ENCODE data around the gene SEMA6B.
"Not testable (repeated sequence)": the region's sequence is repeated elsewhere in the genome, so short reads cannot be mapped to it uniquely, and the experiment has no call there.

SEMA6B gene, protein sequence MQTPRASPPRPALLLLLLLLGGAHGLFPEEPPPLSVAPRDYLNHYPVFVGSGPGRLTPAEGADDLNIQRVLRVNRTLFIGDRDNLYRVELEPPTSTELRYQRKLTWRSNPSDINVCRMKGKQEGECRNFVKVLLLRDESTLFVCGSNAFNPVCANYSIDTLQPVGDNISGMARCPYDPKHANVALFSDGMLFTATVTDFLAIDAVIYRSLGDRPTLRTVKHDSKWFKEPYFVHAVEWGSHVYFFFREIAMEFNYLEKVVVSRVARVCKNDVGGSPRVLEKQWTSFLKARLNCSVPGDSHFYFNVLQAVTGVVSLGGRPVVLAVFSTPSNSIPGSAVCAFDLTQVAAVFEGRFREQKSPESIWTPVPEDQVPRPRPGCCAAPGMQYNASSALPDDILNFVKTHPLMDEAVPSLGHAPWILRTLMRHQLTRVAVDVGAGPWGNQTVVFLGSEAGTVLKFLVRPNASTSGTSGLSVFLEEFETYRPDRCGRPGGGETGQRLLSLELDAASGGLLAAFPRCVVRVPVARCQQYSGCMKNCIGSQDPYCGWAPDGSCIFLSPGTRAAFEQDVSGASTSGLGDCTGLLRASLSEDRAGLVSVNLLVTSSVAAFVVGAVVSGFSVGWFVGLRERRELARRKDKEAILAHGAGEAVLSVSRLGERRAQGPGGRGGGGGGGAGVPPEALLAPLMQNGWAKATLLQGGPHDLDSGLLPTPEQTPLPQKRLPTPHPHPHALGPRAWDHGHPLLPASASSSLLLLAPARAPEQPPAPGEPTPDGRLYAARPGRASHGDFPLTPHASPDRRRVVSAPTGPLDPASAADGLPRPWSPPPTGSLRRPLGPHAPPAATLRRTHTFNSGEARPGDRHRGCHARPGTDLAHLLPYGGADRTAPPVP

DNA sequence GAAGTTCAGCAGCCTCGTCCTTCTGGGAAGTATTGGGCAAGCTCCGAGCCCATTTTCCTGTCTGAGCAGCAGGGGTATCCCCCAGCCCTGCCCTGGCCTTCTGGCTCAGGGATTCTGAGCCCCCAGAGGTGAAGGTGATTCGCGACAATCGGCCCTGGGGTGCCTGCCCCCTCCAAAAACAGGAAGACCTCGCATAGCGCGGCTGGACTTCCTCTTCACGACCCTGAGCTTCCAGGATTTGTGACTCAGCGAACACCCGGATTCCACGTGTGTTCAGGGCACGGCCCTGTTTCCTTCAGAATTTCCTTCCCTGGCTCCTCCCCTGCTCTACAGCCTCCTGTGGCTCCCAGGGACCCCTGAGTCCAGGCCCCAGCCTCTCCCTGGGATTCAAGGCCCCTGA, at the start of gene SEMA6B:
Gene SEMA6B (minus strand): TSS at position 116 of the 400 bp plus-strand sequence. CDS start 1,227 bp downstream, outside the sequence.
- DNase-seq (ENCODE audit: low read depth), result no peak

- DNase-seq (ENCODE audit: low read depth), result no peak
Observed at GRCh38 chr19:4606921-4607678, 47.6 kb upstream of the SEMA6B start.

DNA sequence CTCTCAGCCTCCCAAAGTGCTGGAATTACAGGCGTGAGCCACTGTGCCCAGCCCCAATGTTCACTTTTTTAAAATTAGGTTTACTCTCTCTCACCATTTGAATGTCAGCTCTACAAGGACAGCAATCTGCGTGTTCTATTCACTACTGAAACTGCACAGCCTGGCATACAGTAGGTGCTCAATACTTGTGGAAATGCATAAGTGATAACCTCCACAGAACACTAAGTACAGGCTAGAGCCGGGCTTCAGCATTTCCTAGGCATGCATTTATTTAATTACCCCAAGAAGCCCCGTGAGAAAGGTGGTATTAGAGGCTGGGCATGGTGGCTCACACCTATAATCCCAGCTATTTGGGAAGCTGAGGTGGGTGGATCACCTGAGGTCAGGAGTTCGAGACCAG, 46.7 kb upstream of the SEMA6B start:
- DNase-seq (ENCODE audit: low read depth), result no peak

DNA sequence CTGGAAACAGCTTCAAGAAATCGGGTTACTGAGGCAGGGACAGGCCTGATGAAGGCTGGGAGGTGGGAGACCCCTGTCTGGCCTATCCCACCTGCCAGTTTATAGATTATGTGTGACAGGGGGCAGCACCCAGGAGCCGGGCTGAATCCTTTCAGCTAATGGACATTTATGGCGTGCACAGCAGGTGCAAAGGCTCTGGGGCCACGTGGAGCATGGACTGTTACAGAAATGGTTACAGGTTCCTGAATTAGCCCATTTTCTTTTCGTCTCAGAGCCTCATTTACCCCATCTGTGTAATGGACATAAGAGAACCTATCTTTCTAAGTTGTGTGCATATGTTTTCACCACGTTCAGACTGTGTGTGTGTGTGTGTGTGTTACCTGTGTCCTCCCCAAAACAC, 45.4 kb upstream of the SEMA6B start:
- no peak for DNase-seq (ENCODE audit: low read depth)

DNA sequence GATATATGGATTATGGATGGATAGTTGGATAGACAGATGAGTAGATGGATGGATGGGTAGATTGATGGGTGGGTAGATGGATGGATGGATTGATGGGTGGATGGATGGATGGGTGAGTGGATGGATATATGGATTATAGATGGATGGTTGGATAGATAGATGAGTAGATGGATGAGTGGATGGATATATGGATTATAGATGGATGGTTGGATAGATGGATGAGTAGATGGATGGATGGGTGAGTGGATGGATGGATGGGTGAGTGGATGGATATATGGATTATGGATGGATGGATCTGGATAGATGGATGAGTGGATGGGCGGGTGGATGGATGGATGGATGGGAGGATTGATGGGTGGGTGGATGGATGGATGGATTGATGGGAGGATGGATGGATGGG, 43.4 kb upstream of the SEMA6B start:
- no peak for DNase-seq (ENCODE audit: low read depth)

GRCh38 chr19:4602173-4602788, 42.8 kb upstream of the SEMA6B start:
- DNase-seq (ENCODE audit: low read depth), result no peak

GRCh38 chr19:4600893-4601292, 41.4 kb upstream of the SEMA6B start:
- no peak for DNase-seq (ENCODE audit: low read depth)

GRCh38 chr19:4600082-4600481, 40.6 kb upstream of the SEMA6B start:
- DNase-seq (ENCODE audit: low read depth), result no peak

- no peak for DNase-seq (ENCODE audit: low read depth)
Observed at GRCh38 chr19:4598712-4599111, 39.2 kb upstream of the SEMA6B start.

DNA sequence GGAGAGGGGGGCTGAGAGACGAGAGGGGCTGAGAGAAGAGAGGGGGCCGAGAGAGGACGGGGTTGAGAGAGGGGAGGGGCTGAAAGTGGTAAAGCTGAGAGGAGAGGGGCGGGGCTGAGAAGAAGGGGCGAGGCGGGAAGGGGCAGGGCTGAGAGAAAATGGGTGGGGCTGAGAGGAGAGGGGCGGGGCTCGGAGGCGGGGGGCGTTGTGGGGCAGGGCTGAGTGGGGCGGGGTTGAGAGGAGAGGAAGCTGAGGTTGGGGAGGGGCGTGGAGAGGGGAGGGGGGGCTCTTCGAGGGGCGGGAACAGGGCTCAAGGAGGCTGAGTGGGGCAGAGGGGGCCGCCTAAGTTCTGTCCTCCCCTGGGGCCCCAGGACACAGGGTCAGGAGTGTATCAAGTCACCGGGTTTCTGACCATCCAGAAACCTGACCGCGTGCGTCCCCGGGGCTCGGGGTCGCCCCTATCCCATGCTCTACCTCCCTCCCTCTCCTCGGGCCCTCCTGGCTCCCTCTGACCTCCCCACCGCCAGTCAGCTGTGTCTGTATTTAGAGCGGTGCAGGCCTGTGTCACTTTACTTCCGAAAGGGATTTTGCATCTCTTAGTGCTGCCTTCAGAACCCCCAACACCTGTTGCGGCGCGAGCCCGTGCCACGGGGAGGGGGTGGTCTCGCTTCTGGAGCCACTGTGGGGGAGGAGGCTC, 38.6 kb upstream of the SEMA6B start:
- peak; percentile 24 for DNase-seq (ENCODE audit: low read depth)

DNA sequence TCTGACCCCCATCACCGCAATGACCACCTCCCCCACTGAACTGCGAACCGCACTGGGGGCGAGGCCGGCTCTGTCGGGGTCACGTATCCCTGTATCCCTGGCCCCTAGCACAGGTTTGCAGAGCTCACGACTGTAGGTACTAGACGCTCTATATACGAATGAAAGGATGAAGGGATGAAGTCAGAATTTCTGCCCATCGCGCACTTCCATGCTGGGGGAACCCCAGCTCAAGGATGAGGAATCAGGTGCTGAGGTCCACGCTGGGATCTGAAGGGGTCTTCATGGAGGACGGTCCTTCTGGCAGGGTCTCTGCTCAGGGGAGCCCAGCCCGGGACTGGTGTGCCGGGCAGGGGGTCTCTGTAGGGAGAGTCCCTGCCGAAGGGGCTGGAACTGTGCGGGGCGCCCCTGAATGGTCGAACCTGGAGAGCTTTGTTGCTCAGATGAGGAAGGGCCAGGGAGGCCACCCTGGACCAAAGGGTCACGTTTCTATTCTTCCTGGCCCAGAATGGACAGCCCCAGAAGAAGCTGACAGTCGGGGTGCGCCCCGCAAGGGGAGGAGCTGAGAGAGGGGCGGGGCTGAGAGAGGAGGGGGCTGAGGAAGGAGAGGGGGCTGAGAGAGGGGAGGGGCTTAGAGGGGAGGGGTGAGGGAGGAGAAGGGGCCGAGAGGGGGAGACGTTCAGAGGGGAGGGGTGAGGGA, 37.9 kb upstream of the SEMA6B start:
- no peak for DNase-seq (ENCODE audit: low read depth)

- DNase-seq (ENCODE audit: low read depth), result no peak
Observed at GRCh38 chr19:4596033-4596904, 36.8 kb upstream of the SEMA6B start.

DNA sequence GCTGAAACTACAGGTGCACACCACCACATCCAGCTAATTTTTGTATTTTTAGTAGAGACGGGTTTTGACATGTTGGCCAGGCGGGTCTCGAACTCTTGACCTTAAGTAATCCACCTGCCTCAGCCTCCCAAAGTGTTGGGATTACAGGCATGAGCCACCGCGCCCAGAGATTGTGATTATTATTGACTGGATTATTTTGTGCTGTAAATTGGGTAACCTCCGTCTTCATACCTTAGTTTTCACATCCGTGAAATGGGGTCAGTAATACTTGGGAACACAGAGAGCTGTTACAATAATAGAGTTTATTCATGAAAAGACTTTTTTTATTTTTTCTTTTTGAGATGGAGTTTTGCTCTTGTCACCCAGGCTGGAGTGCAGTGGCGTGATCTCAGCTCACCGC, 35.7 kb upstream of the SEMA6B start:
- not testable (repeated sequence) for DNase-seq (ENCODE audit: low read depth)

DNA sequence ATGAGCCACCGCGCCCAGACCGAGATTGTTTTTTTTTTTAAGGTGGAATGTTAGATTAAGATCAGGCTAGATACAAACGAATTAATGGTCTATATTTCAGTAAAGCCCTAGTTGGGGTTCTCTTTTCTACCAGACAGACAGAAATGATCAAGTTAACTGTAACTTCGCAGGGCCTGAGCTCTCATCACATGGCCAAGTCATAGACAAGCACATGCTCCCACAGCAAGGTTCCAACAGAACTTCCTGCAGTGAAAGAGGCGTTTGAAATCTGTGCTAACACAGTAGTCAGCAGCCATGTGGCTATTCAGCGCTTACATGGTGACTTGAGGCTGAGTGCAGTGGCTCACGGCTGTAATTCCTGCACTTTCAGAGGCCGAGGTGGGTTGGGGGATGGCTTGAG, 34.7 kb upstream of the SEMA6B start:
- no peak for DNase-seq (ENCODE audit: low read depth)

DNA sequence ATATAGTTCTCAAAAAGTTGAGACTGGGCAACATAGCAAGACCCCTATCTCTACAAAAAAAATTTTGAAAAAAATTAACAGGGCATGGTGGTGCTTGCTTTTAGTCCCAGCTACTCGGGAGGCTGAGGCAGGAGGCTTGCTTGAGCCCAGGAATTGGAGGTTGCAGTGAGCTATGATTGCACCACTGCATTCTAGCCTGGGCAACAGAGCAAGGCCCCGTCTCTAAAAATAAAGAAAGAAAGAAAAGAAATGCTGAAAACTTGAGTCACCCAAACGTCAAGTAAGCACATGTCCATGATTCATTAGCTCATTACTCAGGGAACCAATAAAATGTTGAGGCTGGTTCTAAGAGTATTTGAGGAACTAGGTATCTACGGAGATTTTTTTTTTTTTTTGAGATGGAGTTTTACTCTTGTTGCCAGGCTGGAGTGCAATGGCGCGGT, 33.9 kb upstream of the SEMA6B start:
- no peak for DNase-seq (ENCODE audit: low read depth)

DNA sequence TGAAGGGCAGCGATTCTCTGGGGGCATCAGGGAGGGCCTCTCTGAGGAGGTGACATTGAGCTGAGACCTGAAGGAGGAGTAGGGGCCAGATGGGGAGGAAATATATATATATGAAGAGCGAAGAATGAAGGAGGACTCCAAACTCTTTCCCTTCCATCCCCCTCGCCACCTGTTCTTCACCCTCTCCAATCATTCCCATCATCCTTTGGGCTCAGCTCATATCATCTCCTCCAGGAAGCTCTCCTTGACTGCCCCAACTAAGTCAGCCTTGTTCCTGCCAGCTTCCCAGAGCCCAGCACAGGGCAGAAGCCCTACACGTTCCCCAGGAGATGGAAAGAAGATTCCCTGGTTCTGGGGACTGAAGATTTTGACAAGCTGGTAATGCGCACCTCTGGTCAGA, 33.0 kb upstream of the SEMA6B start:
- no peak for DNase-seq (ENCODE audit: low read depth)

- no peak for DNase-seq (ENCODE audit: low read depth)
Observed at GRCh38 chr19:4591320-4591719, 31.8 kb upstream of the SEMA6B start.

DNA sequence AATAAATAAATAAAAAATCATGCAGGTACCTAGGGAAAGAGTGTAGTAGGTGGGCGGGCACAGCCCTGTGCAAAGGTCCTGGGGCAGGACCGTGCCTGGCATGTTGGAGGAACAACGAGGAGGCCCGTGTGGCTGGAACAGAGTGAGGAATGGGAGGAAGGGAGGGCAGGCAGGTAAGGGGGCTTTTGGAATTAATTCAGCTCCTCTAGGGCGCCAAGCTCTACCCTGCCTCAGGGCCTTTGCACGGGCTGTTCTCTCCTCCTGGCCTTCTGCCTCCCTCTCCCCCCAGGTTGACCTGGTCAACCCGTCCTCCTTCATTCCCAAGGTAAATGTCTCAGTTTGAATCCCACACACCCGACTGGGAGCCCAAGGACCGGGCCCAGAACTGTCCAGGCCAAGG, 31.1 kb upstream of the SEMA6B start:
- DNase-seq (ENCODE audit: low read depth), result no peak

DNA sequence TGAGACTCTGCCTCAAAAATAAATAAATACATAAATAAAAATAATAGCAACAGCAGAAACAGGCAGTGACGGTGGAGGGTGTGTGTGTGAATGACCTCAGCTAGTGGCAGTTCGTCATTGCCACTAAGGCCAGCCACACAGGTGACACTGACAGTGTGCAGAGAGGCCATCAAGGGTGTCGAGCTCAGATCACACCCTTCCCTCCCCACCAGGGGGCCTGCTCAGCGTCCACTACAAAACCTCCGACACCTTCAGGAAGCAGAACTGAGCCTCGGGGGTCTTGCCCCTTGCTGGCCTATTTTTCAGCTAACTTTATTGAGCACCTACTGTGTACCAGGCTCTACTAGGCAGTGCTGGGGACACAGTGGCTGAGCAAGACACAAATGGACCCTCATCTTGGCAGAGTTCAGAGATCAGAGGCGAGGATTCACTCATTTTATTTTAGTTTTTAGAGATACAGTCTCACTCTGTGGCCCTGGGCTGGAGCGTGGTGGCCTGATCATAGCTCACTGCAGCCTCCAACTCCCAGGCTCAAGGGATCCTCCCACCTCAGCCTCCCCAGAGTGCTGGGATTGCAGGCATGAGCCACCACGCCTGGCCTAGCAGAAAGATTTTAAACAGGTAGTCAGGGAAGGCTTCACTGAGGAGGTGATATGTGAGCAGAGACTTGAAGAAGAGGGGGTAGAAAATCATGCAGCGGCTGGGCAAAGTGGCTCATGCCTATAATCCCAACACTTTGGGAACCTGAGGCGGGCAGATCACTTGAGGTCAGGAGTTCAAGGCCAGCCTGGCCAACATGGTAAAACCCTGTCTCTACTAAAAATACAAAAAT, 30.3 kb upstream of the SEMA6B start:
- no peak for DNase-seq (ENCODE audit: low read depth)

Measured in activated gamma-delta T cell treated with anti-CD3 and anti-CD28 coated beads, Interleukin-2, amount 50 U/mL, for 16 hours (primary cell).